Gastroesophageal sphincter (tissue), 4 donors: Measurements from ENCODE around the gene HNRNPR. TPM values are rescaled to one million over a fixed set of nuclear protein-coding genes. Genes with fewer than 3 reads are reported as not detected.

ENCODE experiments used
- total RNA-seq, 4 donors: library from RNA; depleted of rRNA; stranded (reverse); fragments of >200 nt; gene quantifications; one replicate each; pipeline ENCODE4 v1.1.0, GENCODE V29; 2016

HNRNPR gene
- total RNA-seq, 4 donors from 2014 or later = 67.5 to 91.1 (median 73.6) TPM

Other genes with a start within 250 kb of the HNRNPR start
- 10 to 100 TPM; 22.3 to 38.4 (median 30.3) TPM for gene LUZP1, start 175.4 kb downstream of the HNRNPR start, total RNA-seq
- gene HTR1D, start 126.8 kb downstream of the HNRNPR start, total RNA-seq = under 1 TPM in 1 of 4 donors, not detected in 3; 0.46 TPM
- gene ZNF436, start 25.6 kb upstream of the HNRNPR start, total RNA-seq = 10 to 100 TPM; 14.9 to 18.8 (median 16.6) TPM
- 10 to 100 TPM; 21.4 to 45.8 (median 26.6) TPM for gene TCEA3, start 80.5 kb upstream of the HNRNPR start, total RNA-seq
- gene ASAP3, start 139.9 kb upstream of the HNRNPR start, total RNA-seq = 10 to 100 TPM; 21.3 to 37.7 (median 31.0) TPM
- gene E2F2, start 186.9 kb upstream of the HNRNPR start, total RNA-seq = under 1 TPM in 2 of 4 donors, not detected in 2; 0.08 to 0.17 TPM
- 100 to 1,000 TPM; 144 to 270 (median 221) TPM for gene ID3, start 215.2 kb upstream of the HNRNPR start, total RNA-seq